GM12873 (cell line): ENCODE data around the gene KRTAP5-11.

Experiments used
- CTCF ChIP-seq: IDR thresholded peaks from 2 replicates; pipeline ENCODE4 v1.5.1; 2012; ENCODE audit warnings: low read depth, mild to moderate bottlenecking, moderate library complexity, low read length, control low read depth; ENCODE audit not compliant: insufficient read depth; ENCODE audit errors: missing control alignments

The KRTAP5-11 gene

GRCh38 chr11:71563406-71563805, 19.3 kb downstream of the KRTAP5-11 start:
- TF ChIP-seq CTCF: peak; percentile 68

- no peak for TF ChIP-seq CTCF
These were observed 20.6 kb downstream of the KRTAP5-11 start for GRCh38 chr11:71562120-71562519.

GRCh38 chr11:71558996-71559395, 23.7 kb downstream of the KRTAP5-11 start:
- TF ChIP-seq CTCF: no peak

GRCh38 chr11:71557257-71557656, 25.4 kb downstream of the KRTAP5-11 start:
- no peak for TF ChIP-seq CTCF

GRCh38 chr11:71556018-71556417, 26.7 kb downstream of the KRTAP5-11 start:
- TF ChIP-seq CTCF: no peak

GRCh38 chr11:71555508-71555907, 27.2 kb downstream of the KRTAP5-11 start:
- no peak for TF ChIP-seq CTCF

- no peak for TF ChIP-seq CTCF
These were observed 27.7 kb downstream of the KRTAP5-11 start for GRCh38 chr11:71554996-71555395.
